Stimulated activated CD8-positive, alpha-beta memory T cell treated with anti-CD3 and anti-CD28 coated beads, Interleukin-12 subunit alpha, Interleukin-12 subunit beta, amount 100 ng/mL, for 4 hours (primary cell): ENCODE measurements around the gene GRK1.
A peak's percentile ranks its signal among the peaks of the same experiment; 100 is the strongest.

ENCODE experiments used
- DNase-seq: peaks from one replicate; pipeline ENCODE4 v3.0.0-alpha.2; 2020; ENCODE audit warnings: low read depth

Gene GRK1

GRCh38 chr13:113758651-113759524 lies 91.9 kb downstream of the GRK1 start, which contains the start of gene TMEM255B:
TMEM255B (plus strand) TSS chr13:113759226; CDS start chr13:113759270, 44 bp downstream.
- peak; percentile 59 for DNase-seq

- DNase-seq = no peak
Measured at GRCh38 chr13:113759525-113760137, 92.6 kb downstream of the GRK1 start.

GRCh38 chr13:113761136-113761535 lies 94.1 kb downstream of the GRK1 start:
- no peak for DNase-seq

- DNase-seq = no peak
Measured at GRCh38 chr13:113762075-113762474, 95.1 kb downstream of the GRK1 start.

GRCh38 chr13:113762538-113762937 lies 95.5 kb downstream of the GRK1 start:
- no peak for DNase-seq

GRCh38 chr13:113763254-113763653 lies 96.2 kb downstream of the GRK1 start:
- DNase-seq = no peak

GRCh38 chr13:113763961-113764792 lies 97.2 kb downstream of the GRK1 start:
- no peak for DNase-seq

GRCh38 chr13:113764793-113765563 lies 98.0 kb downstream of the GRK1 start:
- DNase-seq = no peak

GRCh38 chr13:113765564-113765910 lies 98.5 kb downstream of the GRK1 start:
- no peak for DNase-seq

GRCh38 chr13:113766035-113766800 lies 99.2 kb downstream of the GRK1 start:
- no peak for DNase-seq

- DNase-seq = no peak
Measured at GRCh38 chr13:113767366-113767765, 100.3 kb downstream of the GRK1 start.

- DNase-seq = no peak
Measured at GRCh38 chr13:113768018-113768905, 101.2 kb downstream of the GRK1 start.

- DNase-seq = no peak
Measured at GRCh38 chr13:113769106-113769505, 102.1 kb downstream of the GRK1 start.

- no peak for DNase-seq
Measured at GRCh38 chr13:113769881-113770280, 102.9 kb downstream of the GRK1 start.

- no peak for DNase-seq
Measured at GRCh38 chr13:113770441-113770840, 103.4 kb downstream of the GRK1 start.

GRCh38 chr13:113770937-113771336 lies 103.9 kb downstream of the GRK1 start:
- no peak for DNase-seq

- DNase-seq = no peak
Measured at GRCh38 chr13:113771709-113772331, 104.8 kb downstream of the GRK1 start.

- DNase-seq = no peak
Measured at GRCh38 chr13:113774177-113775107, 107.4 kb downstream of the GRK1 start.
